WTC11 (cell line): ENCODE data around the gene ZNF555.

Source experiments
- CREB1 ChIP-seq: sonication (generic); formaldehyde crosslinking; IDR thresholded peaks from 2 replicates; pipeline ENCODE4 v1.8.0; 2023; ENCODE audit warnings: mild to moderate bottlenecking, missing genetic modification reagents
- CREM ChIP-seq: sonication (generic); formaldehyde crosslinking; IDR thresholded peaks from 2 replicates; pipeline ENCODE4 v1.8.1; 2022; ENCODE audit warnings: mild to moderate bottlenecking, missing genetic modification reagents, moderate library complexity
- CTCF ChIP-seq: fragments of 200-600 bp; IDR thresholded peaks from 2 replicates; pipeline ENCODE4 v1.8.0; 2022; ENCODE audit warnings: antibody characterized with exemption
- E2F4 ChIP-seq: sonication (generic); formaldehyde crosslinking; IDR thresholded peaks from 2 replicates; pipeline ENCODE4 v1.8.1; 2022; ENCODE audit warnings: low read depth, mild to moderate bottlenecking, moderate library complexity, missing genetic modification reagents, borderline replicate concordance
- GABPB1 ChIP-seq: sonication (generic); formaldehyde crosslinking; IDR thresholded peaks from 2 replicates; pipeline ENCODE4 v1.8.1; 2023; ENCODE audit warnings: mild to moderate bottlenecking, missing genetic modification reagents
- HMGXB4 ChIP-seq: sonication (generic); formaldehyde crosslinking; IDR thresholded peaks from 2 replicates; pipeline ENCODE4 v1.8.1; 2023; ENCODE audit warnings: mild to moderate bottlenecking, moderate library complexity, missing genetic modification reagents
- KAT7 ChIP-seq: sonication (generic); formaldehyde crosslinking; IDR thresholded peaks from 2 replicates; pipeline ENCODE4 v1.8.1; 2023; ENCODE audit warnings: missing genetic modification reagents, mild to moderate bottlenecking, borderline replicate concordance
- NR1H2 ChIP-seq: sonication (generic); formaldehyde crosslinking; IDR thresholded peaks from 2 replicates; pipeline ENCODE4 v1.9.0; 2021; ENCODE audit warnings: mild to moderate bottlenecking, moderate library complexity, missing genetic modification reagents
- ZNF138 ChIP-seq: sonication (generic); formaldehyde crosslinking; conservative IDR thresholded peaks from 2 replicates; pipeline ENCODE4 v1.8.1; 2022; ENCODE audit warnings: mild to moderate bottlenecking, moderate library complexity, missing genetic modification reagents
- TF ChIP-seq, protein P1 (sequence below): sonication (generic); formaldehyde crosslinking; IDR thresholded peaks from 2 replicates; pipeline ENCODE4 v1.8.1; 2022; ENCODE audit warnings: mild to moderate bottlenecking, moderate library complexity, missing genetic modification reagents
- TF ChIP-seq, protein P2 (sequence below): sonication (generic); formaldehyde crosslinking; IDR thresholded peaks from 2 replicates; pipeline ENCODE4 v1.8.0; 2023; ENCODE audit warnings: missing genetic modification reagents

GRCh38 chr19:2906631-2907195, 65.4 kb downstream of the ZNF555 start:
- no peak for TF ChIP-seq ZNF138 (CRISPR knock-in tag)
- no peak for TF ChIP-seq CREM (CRISPR knock-in tag)
- no peak for TF ChIP-seq CTCF
- TF ChIP-seq, protein P1, sequence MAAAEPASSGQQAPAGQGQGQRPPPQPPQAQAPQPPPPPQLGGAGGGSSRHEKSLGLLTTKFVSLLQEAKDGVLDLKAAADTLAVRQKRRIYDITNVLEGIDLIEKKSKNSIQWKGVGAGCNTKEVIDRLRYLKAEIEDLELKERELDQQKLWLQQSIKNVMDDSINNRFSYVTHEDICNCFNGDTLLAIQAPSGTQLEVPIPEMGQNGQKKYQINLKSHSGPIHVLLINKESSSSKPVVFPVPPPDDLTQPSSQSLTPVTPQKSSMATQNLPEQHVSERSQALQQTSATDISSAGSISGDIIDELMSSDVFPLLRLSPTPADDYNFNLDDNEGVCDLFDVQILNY (CRISPR knock-in tag): no peak
- TF ChIP-seq HMGXB4: no peak
- no peak for TF ChIP-seq CREB1
- TF ChIP-seq, protein P2, sequence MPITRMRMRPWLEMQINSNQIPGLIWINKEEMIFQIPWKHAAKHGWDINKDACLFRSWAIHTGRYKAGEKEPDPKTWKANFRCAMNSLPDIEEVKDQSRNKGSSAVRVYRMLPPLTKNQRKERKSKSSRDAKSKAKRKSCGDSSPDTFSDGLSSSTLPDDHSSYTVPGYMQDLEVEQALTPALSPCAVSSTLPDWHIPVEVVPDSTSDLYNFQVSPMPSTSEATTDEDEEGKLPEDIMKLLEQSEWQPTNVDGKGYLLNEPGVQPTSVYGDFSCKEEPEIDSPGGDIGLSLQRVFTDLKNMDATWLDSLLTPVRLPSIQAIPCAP (CRISPR knock-in tag): no peak
- no peak for TF ChIP-seq GABPB1 (CRISPR knock-in tag)
- TF ChIP-seq KAT7 (CRISPR knock-in tag): no peak
- no peak for TF ChIP-seq E2F4 (CRISPR knock-in tag)
- no peak for TF ChIP-seq NR1H2
